Measurements from ENCODE around the gene FCF1. TPM values are rescaled to one million over a fixed set of nuclear protein-coding genes. Genes with fewer than 3 reads are reported as not detected.

Gene FCF1
- total and polyA plus RNA-seq, 2 experiments from 2014 or later = 30.3 to 58.7 TPM

DNA sequence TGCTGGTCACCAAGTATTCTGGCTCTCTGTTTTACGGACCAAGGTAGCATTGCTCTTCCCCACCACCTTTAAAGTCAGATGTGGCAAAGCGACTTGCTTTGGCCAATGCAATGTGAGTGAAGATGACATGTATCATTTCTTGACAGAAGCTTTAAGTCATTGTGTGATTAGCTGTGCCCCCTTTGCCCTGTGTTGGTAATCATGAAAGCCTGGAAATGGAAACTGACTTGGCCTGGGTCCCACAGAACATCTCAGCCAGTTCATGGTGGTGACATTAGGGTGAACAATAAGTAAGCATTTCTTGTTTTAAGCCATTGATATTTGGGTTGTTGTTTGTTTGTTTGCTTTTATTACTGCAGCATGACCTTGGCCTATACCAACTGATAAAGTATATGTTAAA, 34.3 kb downstream of the FCF1 start:
- no peak overlapping the region for H3K4me3 Mint-ChIP-seq
- H3K4me2 ChIP-seq = no peak overlapping the region
- H3K4me1 ChIP-seq (ENCODE audit: insufficient read depth) = no peaks in the 10 kb centered on the region
- H3K27ac Mint-ChIP-seq = no peak overlapping the region
- H4K20me1 ChIP-seq (replicated peaks; ENCODE audit: insufficient read depth) = 0 out of 2 replicates have a peak, but pooled peaks cover 4% of the 10 kb centered on the region
- peaks cover 4% of the 10 kb centered on the region for H3K27me3 Mint-ChIP-seq (ENCODE audit: insufficient read depth, low read depth, poor library complexity)
- H3F3A ChIP-seq (replicated peaks; ENCODE audit: low read depth) = no peaks in the 10 kb centered on the region
- H3K4me3 ChIP-seq = no peak overlapping the region
- ATAC-seq = no peak
- no peaks in the 10 kb centered on the region for H3K79me2 ChIP-seq (replicated peaks; ENCODE audit: insufficient read depth)
- no peak for DNase-seq (ENCODE audit: low spot score)
- H3K4me1 Mint-ChIP-seq = no peaks in the 10 kb centered on the region
- TF ChIP-seq ZNF331 (CRISPR knock-in tag; IDR thresholded peaks at IDR 0.05; ENCODE audit: low read depth) (no peak), CREB1 (CRISPR knock-in tag; IDR thresholded peaks at IDR 0.05; ENCODE audit: low read depth) (no peak), NANOG (IDR thresholded peaks at IDR 0.05; ENCODE audit: borderline replicate concordance) (no peak), ZNF462 (CRISPR knock-in tag; IDR thresholded peaks at IDR 0.05) (no peak), POLR2AphosphoS5 (IDR thresholded peaks at IDR 0.05; ENCODE audit: low read depth) (no peak), EZH2phosphoT487 (IDR thresholded peaks at IDR 0.05; ENCODE audit: unreplicated experiment) (no peak), JUNB (IDR thresholded peaks at IDR 0.05; ENCODE audit: unreplicated experiment) (no peak), CTCF (conservative IDR thresholded peaks at IDR 0.05; ENCODE audit: low read depth in 2 of 2) (no peak), EZH2 (IDR thresholded peaks at IDR 0.05; ENCODE audit: low read depth, unreplicated experiment) (no peak), ZNF114 (CRISPR knock-in tag; IDR thresholded peaks at IDR 0.05) (no peak)
- H3K36me3 Mint-ChIP-seq (ENCODE audit: low read depth) = peaks cover 5% of the 10 kb centered on the region; the same call in 2 of the 3 replicates
- no peaks in the 10 kb centered on the region for H3K27me3 ChIP-seq (ENCODE audit: insufficient read depth)
- no peaks in the 10 kb centered on the region for H3K36me3 ChIP-seq (ENCODE audit: insufficient read depth)
- 0 out of 2 replicates have a peak, but pooled peaks cover 2% of the 10 kb centered on the region for H3K9me2 ChIP-seq (ENCODE audit: insufficient read depth)
- H3K27ac ChIP-seq (ENCODE audit: low read depth) = no peak overlapping the region
- H2AFZ ChIP-seq = no peak overlapping the region
- H3K9me3 Mint-ChIP-seq = peaks cover 7% of the 10 kb centered on the region
